Measurements from ENCODE around the gene EEF1AKMT2. TPM values are rescaled to one million over a fixed set of nuclear protein-coding genes. Genes with fewer than 3 reads are reported as not detected.
"Not testable (repeated sequence)": the region's sequence is repeated elsewhere in the genome, so short reads cannot be mapped to it uniquely, and the experiment has no call there.

EEF1AKMT2 gene
- total RNA-seq, 3 donors from 2014 or later = 20.7 to 23.0 (median 22.3) TPM

DNA sequence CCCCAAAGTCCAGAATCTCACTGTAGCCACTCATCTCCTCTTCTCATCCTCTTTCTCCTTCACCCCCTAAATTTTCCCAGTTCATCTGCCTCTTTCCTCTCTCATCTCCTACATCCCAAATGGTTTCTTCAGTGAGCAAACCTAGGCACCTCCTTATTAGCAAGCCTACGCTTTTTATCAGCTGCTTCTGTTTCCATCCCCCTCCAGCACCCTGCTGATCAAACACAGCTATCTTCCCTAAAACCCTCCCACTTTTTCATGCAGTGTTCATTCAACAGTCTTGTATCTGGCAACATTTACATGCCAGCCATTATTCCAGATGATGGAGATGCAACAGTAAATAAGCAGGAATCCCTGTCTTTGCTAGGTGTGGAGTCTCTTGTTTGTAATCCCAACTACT, 6.7 kb upstream of the EEF1AKMT2 start:
- no peak for DNase-seq
- Mint-ChIP-seq H3K9me3 (no peaks in the 10 kb centered on the region), H3K4me1 (ENCODE audit: low read depth) (peaks cover 15% of the 10 kb centered on the region), H3K4me3 (no peak overlapping the region), H3K27me3 (ENCODE audit: low read depth) (peaks cover 3% of the 10 kb centered on the region), H3K36me3 (ENCODE audit: insufficient read depth) (no peaks in the 10 kb centered on the region)
- ATAC-seq = no peak

DNA sequence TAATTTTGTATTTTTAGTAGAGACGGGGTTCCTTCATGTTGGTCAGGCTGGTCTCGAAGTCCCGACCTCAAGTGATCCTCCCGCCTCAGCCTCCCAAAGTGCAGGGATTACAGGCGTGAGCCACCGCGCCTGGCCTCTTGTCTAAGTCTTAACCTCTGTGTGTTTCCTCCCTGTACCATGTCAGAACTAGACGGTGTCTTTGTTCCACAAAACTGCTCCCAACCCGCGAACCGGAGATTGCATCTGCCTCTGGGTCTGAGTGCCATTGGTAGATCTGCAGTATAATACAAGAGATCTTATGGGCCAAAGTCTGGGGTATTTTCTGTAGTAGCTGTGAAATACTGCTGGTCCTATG, 1.3 kb upstream of the EEF1AKMT2 start:
- Mint-ChIP-seq H3K4me1 (ENCODE audit: low read depth) (peaks cover 14% of the 10 kb centered on the region), H3K4me3 (peak overlapping the region; percentile 98), H3K36me3 (ENCODE audit: insufficient read depth) (peaks cover 3% of the 10 kb centered on the region), H3K9me3 (no peaks in the 10 kb centered on the region), H3K27me3 (ENCODE audit: low read depth) (no peaks in the 10 kb centered on the region)
- ATAC-seq (no peak), DNase-seq (no peak)

DNA sequence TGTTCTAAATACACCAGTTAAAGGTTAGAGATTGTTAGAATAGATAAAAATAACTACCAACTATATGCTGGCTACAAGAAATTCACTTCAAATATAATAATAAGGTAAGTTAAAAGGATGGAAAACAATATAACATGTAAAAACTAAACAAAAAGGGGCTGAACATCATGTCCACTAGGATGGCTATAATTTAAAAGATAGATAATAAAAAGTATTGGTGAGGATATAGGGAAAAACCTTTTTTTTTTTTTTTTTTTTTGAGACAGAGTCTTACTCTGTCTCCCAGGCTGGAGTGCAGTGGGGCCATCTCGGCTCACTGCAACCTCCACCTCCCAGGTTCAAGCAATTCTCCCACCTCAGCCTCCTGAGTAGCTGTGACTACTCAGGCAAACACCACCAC, 8.8 kb downstream of the EEF1AKMT2 start:
- not testable (repeated sequence) for H3K4me1 Mint-ChIP-seq (ENCODE audit: low read depth); H3K27me3 Mint-ChIP-seq (ENCODE audit: low read depth); ATAC-seq; H3K9me3 Mint-ChIP-seq; H3K4me3 Mint-ChIP-seq; DNase-seq
- peaks cover 20% of the 10 kb centered on the region for H3K36me3 Mint-ChIP-seq (ENCODE audit: insufficient read depth)

DNA sequence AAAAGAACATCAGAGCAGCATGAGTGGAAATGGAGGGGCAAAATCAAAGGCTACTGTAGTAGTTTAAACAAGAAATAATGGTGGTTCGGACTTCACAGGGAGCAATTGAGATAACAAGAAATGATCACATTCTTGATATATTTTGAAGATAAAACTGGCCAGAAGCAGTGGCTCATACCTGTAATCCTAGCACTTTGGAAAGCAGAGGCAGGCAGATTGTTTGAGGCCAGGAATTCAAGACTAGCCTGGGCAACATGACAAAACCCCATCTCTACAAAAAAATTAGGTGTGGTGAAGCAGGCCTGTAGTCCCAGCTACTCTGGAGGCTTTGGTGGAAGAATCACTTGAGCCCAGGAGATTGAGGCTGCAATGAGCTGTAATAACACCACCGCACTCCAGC, 22.9 kb downstream of the EEF1AKMT2 start:
- no peaks in the 10 kb centered on the region for H3K9me3 Mint-ChIP-seq
- ATAC-seq (no peak), DNase-seq (no peak)
- no peaks in the 10 kb centered on the region for H3K4me1 Mint-ChIP-seq (ENCODE audit: low read depth)
- H3K36me3 Mint-ChIP-seq (ENCODE audit: insufficient read depth) = peaks cover 24% of the 10 kb centered on the region
- H3K4me3 Mint-ChIP-seq = no peak overlapping the region
- no peaks in the 10 kb centered on the region for H3K27me3 Mint-ChIP-seq (ENCODE audit: low read depth)

DNA sequence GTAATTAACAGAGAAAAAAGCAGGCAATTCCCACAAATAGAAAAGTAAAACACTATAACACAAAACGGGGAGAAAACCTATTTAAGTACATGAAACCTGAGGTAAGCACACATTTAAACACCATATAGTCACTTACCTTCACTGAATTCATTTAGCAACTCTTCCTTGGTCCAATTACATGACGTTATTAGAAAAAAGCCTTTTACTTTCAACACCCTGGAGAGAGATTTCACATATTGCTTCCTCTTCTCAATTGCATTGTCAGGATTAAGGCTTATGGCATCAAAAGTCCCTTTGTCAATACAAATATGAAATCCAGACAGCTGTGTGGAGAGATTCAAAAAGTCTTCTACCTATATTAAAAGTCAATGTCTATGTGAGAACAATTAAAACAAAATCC, 26.4 kb downstream of the EEF1AKMT2 start:
- no peak for DNase-seq
- H3K36me3 Mint-ChIP-seq (ENCODE audit: insufficient read depth) = peaks cover 24% of the 10 kb centered on the region
- H3K4me3 Mint-ChIP-seq = no peak overlapping the region
- peaks cover 2% of the 10 kb centered on the region for H3K4me1 Mint-ChIP-seq (ENCODE audit: low read depth)
- H3K9me3 Mint-ChIP-seq = no peaks in the 10 kb centered on the region
- no peaks in the 10 kb centered on the region for H3K27me3 Mint-ChIP-seq (ENCODE audit: low read depth)
- ATAC-seq = no peak

DNA sequence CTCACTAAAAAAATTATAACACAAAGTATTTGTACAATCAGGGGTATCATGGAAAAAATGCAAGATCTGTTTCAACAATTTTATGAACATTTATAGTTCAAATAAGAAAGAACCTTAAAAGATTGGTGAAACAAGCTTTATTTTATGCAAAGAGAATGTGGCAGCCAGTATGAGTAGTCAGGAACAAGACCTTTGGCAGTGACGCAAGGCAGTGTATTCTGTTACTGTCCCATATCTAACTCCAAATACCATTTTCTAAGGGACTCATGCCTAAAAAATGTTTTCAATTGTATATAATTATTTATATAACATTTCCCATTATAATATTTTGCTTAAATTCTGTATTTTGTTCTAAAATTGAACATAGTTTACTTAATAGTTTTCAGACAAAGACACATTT, 28.4 kb downstream of the EEF1AKMT2 start:
- H3K36me3 Mint-ChIP-seq (ENCODE audit: insufficient read depth) = peaks cover 28% of the 10 kb centered on the region
- ATAC-seq (no peak), DNase-seq (no peak)
- H3K4me3 Mint-ChIP-seq = no peak overlapping the region
- peaks cover 2% of the 10 kb centered on the region for H3K4me1 Mint-ChIP-seq (ENCODE audit: low read depth)
- H3K9me3 Mint-ChIP-seq = no peaks in the 10 kb centered on the region
- no peaks in the 10 kb centered on the region for H3K27me3 Mint-ChIP-seq (ENCODE audit: low read depth)

DNA sequence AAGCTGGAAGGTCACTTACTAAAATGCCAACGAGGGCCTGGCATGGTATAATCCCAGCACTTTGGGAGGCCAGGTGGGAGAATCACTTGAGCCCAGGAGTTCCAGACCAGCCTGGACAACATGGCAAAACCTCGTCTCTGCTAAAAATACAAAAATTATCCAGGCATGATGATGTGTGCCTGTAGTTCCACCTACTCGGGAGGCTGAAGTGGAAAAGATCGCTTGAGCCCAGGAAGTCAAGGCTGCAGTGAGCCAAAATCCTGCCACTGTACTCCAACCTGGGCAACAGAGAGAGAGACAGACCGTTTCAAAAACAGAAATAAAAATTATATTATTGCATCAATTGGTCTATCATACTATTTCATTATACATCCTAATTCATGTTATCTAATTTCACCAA, 29.4 kb downstream of the EEF1AKMT2 start:
- H3K36me3 Mint-ChIP-seq (ENCODE audit: insufficient read depth) = peaks cover 25% of the 10 kb centered on the region
- DNase-seq (no peak), ATAC-seq (no peak)
- H3K27me3 Mint-ChIP-seq (ENCODE audit: low read depth) = no peaks in the 10 kb centered on the region
- H3K9me3 Mint-ChIP-seq = no peaks in the 10 kb centered on the region
- peaks cover 2% of the 10 kb centered on the region for H3K4me1 Mint-ChIP-seq (ENCODE audit: low read depth)
- no peak overlapping the region for H3K4me3 Mint-ChIP-seq

DNA sequence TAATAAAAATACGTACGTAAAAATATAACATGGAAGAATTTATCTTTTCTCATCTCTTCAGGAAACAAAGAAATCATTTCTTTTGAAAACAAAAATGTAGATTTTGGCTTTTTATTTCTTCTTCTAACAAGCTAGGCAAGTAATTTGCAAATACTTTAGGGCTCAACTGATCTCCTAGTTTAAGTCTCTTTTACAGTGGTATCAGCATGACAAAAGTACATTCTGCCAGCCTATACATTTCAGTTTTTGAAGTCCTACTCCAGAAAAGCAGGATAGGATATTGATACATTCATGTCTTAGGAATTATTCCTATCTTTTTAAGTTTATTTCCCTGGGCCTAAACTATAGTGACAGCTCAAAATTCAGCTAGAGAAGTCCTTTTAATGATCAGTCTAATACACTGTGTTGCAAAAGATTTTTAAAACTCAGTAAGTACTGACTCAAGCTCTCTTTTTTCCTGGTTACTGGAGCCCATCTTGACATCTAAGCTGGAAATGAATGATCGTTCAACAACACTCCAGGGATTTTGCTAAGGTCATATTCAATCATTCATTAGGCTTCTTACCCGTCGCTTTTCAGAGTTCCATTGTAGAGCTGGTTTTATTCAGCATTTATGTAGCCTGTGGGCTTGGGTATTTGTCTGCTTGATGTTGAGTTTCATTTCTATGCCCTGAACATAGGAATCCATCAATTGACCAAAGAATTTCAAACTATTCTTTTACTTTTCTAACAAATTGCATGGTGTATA, 35.4 kb downstream of the EEF1AKMT2 start:
- H3K9me3 Mint-ChIP-seq = no peaks in the 10 kb centered on the region
- peaks cover 2% of the 10 kb centered on the region for H3K4me1 Mint-ChIP-seq (ENCODE audit: low read depth)
- no peak for DNase-seq
- H3K4me3 Mint-ChIP-seq = no peak overlapping the region
- H3K36me3 Mint-ChIP-seq (ENCODE audit: insufficient read depth) = peaks cover 27% of the 10 kb centered on the region
- no peak for ATAC-seq
- H3K27me3 Mint-ChIP-seq (ENCODE audit: low read depth) = no peaks in the 10 kb centered on the region

DNA sequence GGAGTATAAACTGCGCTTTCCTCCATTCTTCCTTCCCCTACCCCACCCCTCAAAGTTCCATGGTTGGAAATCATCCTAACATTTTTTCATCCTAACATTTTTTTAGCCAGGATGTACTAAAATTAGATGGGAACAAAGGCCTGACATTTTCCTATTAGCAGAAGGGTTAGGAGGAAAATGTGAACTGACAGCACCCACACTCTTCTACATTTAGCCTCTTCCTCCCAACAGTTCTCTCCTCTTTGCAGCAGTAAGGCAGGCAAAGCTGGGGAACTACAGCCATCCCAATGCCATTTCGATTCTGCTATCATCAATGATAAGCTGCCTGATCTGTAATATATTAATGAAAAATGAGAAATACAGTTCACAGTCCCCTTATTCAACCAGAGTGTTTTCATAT, 36.1 kb downstream of the EEF1AKMT2 start:
- no peaks in the 10 kb centered on the region for H3K27me3 Mint-ChIP-seq (ENCODE audit: low read depth)
- peaks cover 21% of the 10 kb centered on the region for H3K36me3 Mint-ChIP-seq (ENCODE audit: insufficient read depth)
- no peaks in the 10 kb centered on the region for H3K4me1 Mint-ChIP-seq (ENCODE audit: low read depth)
- no peak overlapping the region for H3K4me3 Mint-ChIP-seq
- ATAC-seq (no peak), DNase-seq (no peak)
- no peaks in the 10 kb centered on the region for H3K9me3 Mint-ChIP-seq

DNA sequence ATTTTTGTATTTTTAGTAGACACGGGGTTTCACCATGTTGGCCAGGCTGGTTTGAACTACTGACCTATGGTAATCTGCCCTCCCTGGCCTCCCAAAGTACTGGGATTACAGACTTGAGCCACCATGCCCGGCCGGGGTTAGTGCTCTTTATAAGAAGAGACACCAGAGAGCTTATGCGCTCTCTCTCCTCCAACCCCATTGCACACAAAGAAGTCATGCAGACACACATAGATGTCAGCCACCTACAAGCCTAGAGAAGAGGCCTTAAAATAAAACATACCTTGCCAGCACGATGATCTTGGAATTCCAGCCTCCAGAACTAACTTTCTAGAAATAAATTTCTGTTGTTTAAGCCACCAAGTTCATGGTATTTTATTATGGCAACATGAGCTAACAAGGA, 37.5 kb downstream of the EEF1AKMT2 start:
- no peaks in the 10 kb centered on the region for H3K27me3 Mint-ChIP-seq (ENCODE audit: low read depth)
- H3K9me3 Mint-ChIP-seq = no peaks in the 10 kb centered on the region
- peaks cover 4% of the 10 kb centered on the region for H3K4me1 Mint-ChIP-seq (ENCODE audit: low read depth)
- peaks cover 18% of the 10 kb centered on the region for H3K36me3 Mint-ChIP-seq (ENCODE audit: insufficient read depth)
- H3K4me3 Mint-ChIP-seq = no peak overlapping the region
- no peak for DNase-seq
- ATAC-seq = no peak

DNA sequence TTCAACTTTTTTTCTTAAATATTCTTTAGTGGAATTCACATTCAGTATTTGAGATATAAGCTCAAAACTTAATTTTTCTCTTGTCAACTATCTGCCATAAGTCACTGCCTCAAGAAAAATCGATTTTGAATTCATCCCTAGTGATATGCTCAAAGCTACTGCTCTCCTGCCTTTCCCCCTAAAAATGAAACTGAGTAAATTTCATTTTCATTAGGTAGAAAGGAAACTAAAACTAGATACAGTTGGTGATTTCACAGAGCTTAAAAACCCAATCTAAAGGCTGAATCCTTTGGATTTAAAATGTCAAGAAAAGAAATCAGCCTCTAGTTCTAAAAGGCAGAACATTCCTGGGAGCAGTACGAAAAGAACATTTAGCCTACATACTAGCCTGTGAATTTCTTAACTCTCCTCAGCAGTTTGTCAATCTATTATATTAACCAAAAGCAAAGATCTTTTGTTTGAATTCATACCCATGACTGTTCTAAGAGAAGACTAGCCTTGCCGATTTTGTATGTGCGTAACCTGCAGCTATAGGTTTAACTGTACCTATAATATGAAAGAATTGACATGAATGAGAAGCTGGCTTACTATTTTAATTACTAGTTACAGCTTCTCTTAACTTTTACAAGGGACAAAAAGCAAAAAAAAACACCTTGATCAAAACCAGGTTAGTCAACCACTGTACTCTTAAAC, 42.6 kb downstream of the EEF1AKMT2 start:
- Mint-ChIP-seq H3K27me3 (ENCODE audit: low read depth) (no peaks in the 10 kb centered on the region), H3K36me3 (ENCODE audit: insufficient read depth) (no peaks in the 10 kb centered on the region), H3K4me1 (ENCODE audit: low read depth) (peaks cover 16% of the 10 kb centered on the region), H3K4me3 (no peak overlapping the region), H3K9me3 (no peaks in the 10 kb centered on the region)
- no peak for ATAC-seq
- no peak for DNase-seq

DNA sequence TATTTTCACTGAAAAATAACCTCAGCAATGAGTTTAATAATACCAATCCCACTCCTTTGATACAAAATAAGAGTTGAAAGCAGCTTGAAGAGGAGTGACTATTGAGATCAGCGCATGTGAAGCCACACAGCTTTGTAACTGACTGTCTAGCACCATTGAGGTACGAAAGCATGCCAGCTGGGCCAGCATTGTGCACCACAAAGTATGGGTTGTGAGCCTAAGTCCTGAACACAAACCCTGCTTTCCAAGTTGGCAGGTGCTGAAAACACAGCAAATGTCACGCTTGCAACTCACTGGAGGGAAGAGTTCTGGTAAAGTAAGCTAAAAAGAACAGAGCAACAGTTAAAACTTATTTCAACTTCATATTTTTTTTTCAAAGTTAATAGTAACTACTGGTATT, 43.5 kb downstream of the EEF1AKMT2 start:
- Mint-ChIP-seq H3K9me3 (no peaks in the 10 kb centered on the region), H3K36me3 (ENCODE audit: insufficient read depth) (no peaks in the 10 kb centered on the region), H3K27me3 (ENCODE audit: low read depth) (no peaks in the 10 kb centered on the region), H3K4me3 (no peak overlapping the region), H3K4me1 (ENCODE audit: low read depth) (peaks cover 16% of the 10 kb centered on the region)
- no peak for DNase-seq
- no peak for ATAC-seq

DNA sequence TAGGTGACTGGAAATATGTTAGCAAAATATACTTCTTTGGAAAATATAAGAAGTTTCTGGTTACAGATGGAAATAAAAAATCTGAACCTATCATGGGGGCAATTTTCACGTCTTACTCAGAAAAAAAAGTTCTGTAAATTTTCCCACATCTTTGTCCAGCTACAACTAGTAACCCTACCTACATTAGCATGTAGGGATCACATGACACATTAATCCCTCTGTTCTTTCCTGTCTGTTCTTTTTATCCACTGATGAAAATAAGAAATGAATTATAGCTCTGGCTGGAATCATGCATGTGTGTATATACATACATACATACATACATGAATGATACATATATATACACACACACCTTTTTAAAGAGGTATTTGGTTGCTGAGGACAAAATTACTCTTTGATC, 43.9 kb downstream of the EEF1AKMT2 start:
- Mint-ChIP-seq H3K4me1 (ENCODE audit: low read depth) (peaks cover 18% of the 10 kb centered on the region), H3K27me3 (ENCODE audit: low read depth) (no peaks in the 10 kb centered on the region), H3K4me3 (no peak overlapping the region), H3K36me3 (ENCODE audit: insufficient read depth) (no peaks in the 10 kb centered on the region), H3K9me3 (no peaks in the 10 kb centered on the region)
- ATAC-seq (no peak), DNase-seq (no peak)

DNA sequence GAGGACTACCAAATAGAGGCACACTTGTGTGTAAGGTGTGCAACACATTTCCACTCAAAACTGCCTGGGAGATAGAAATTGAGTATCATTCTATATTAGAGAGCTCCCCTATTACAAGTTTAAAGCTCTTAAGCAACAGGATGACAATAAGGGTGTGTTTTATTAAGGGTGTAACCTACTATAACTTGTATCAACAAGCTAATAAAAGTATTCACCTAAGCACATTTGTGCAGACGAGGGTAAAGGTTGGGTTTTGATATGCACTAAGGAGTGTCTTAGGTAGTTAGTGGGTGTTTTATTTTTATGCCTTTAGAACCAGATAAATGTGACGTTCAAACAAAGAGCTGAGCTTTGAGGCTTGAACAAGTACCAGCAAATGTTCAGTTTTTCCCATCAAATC, 44.7 kb downstream of the EEF1AKMT2 start:
- ATAC-seq (no peak), DNase-seq (no peak)
- no peaks in the 10 kb centered on the region for H3K9me3 Mint-ChIP-seq
- H3K36me3 Mint-ChIP-seq (ENCODE audit: insufficient read depth) = no peaks in the 10 kb centered on the region
- H3K4me1 Mint-ChIP-seq (ENCODE audit: low read depth) = peaks cover 24% of the 10 kb centered on the region
- H3K4me3 Mint-ChIP-seq = no peak overlapping the region
- no peaks in the 10 kb centered on the region for H3K27me3 Mint-ChIP-seq (ENCODE audit: low read depth)

DNA sequence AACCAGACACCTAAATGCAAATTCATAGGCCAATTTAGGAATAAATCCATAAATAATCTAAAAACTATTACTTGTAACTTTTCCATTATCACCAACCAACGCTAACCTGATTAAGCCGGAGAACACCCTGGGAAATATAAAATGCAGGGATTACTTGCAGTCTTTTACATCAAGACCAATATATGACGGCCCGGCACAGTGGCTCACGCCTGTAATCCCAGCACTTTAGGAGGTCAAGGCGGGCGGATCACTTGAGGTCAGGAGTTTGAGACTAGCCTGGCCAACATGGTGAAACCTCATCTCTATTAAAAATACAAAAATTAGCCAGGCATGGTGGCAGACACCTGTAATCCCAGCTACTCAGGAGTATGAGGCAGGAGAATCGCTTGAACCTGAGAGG, 45.2 kb downstream of the EEF1AKMT2 start:
- H3K4me1 Mint-ChIP-seq (ENCODE audit: low read depth) = peaks cover 29% of the 10 kb centered on the region
- ATAC-seq; H3K4me3 Mint-ChIP-seq; H3K9me3 Mint-ChIP-seq; H3K36me3 Mint-ChIP-seq (ENCODE audit: insufficient read depth); H3K27me3 Mint-ChIP-seq (ENCODE audit: low read depth); DNase-seq: not testable (repeated sequence)
